EH (cell line): ENCODE data around the gene HLA-DPA1.
"Not testable (repeated sequence)": the region's sequence is repeated elsewhere in the genome, so short reads cannot be mapped to it uniquely, and the experiment has no call there.

Source experiments
- DNase-seq: peaks from one replicate; pipeline ENCODE4 v3.0.0-alpha.2; 2015; ENCODE audit warnings: low read depth

The HLA-DPA1 gene

GRCh38 chr6:33073431-33073871 is at the start of gene HLA-DPA1:
Gene HLA-DPA1 (minus strand): TSS chr6:33073649.
- peak; percentile 40 for DNase-seq

- no peak for DNase-seq
Measured at GRCh38 chr6:33123181-33123580, 49.7 kb upstream of the HLA-DPA1 start.

GRCh38 chr6:33120001-33120400 is 46.6 kb upstream of the HLA-DPA1 start:
- no peak for DNase-seq

- DNase-seq, result peak; percentile 63
Measured at GRCh38 chr6:33118525-33119123, 45.2 kb upstream of the HLA-DPA1 start.

- no peak for DNase-seq
Measured at GRCh38 chr6:33117811-33118277, 44.4 kb upstream of the HLA-DPA1 start.

- peak; percentile 15 for DNase-seq
Measured at GRCh38 chr6:33116841-33117711, 43.6 kb upstream of the HLA-DPA1 start.

- DNase-seq, result no peak
Measured at GRCh38 chr6:33116417-33116816, 43.0 kb upstream of the HLA-DPA1 start.

GRCh38 chr6:33114406-33114805 is 41.0 kb upstream of the HLA-DPA1 start:
- no peak for DNase-seq

- DNase-seq, result no peak
Measured at GRCh38 chr6:33113755-33114154, 40.3 kb upstream of the HLA-DPA1 start.

- DNase-seq, result peak; percentile 74
Measured at GRCh38 chr6:33112148-33112547, 38.7 kb upstream of the HLA-DPA1 start.

GRCh38 chr6:33108307-33108706 is 34.9 kb upstream of the HLA-DPA1 start:
- no peak for DNase-seq

- no peak for DNase-seq
Measured at GRCh38 chr6:33107641-33108040, 34.2 kb upstream of the HLA-DPA1 start.

- DNase-seq, result no peak
Measured at GRCh38 chr6:33105916-33106871, 32.7 kb upstream of the HLA-DPA1 start.

GRCh38 chr6:33105386-33105785 is 31.9 kb upstream of the HLA-DPA1 start:
- no peak for DNase-seq

GRCh38 chr6:33104887-33105286 is 31.4 kb upstream of the HLA-DPA1 start:
- DNase-seq, result no peak

GRCh38 chr6:33103776-33104175 is 30.3 kb upstream of the HLA-DPA1 start:
- no peak for DNase-seq

GRCh38 chr6:33101121-33101737 is 27.8 kb upstream of the HLA-DPA1 start:
- DNase-seq, result not testable (repeated sequence)

- no peak for DNase-seq
Measured at GRCh38 chr6:33095681-33096080, 22.2 kb upstream of the HLA-DPA1 start.

GRCh38 chr6:33093855-33094254 is 20.4 kb upstream of the HLA-DPA1 start:
- no peak for DNase-seq

- no peak for DNase-seq
Measured at GRCh38 chr6:33092385-33092784, 18.9 kb upstream of the HLA-DPA1 start.

- DNase-seq, result peak; percentile 10
Measured at GRCh38 chr6:33091957-33092356, 18.5 kb upstream of the HLA-DPA1 start.
